H1 (cell line): Measurements from ENCODE around the gene RIN3. TPM values are rescaled to one million over a fixed set of nuclear protein-coding genes. Genes with fewer than 3 reads are reported as not detected.

ENCODE experiments used
- polyA plus RNA-seq, 7 experiments: library from polyadenylated mRNA; depleted of rRNA in 3 of 7; stranded (reverse) in 5 of 7; unstranded in 2 of 7; fragments of >200 nt in 5 of 7; fragments of 200-250 nt in 2 of 7; gene quantifications; 1 replicate in 5 of 7; 2 replicates in 1 of 7; 4 replicates in 1 of 7; pipeline versions ENCODE4 v1.2.1 to v1.2.3, GENCODE V29; 2011 to 2013; ENCODE audit warnings: missing spikeins in 2 of 7, mixed read lengths in 2 of 7
- total RNA-seq: library from RNA; stranded (reverse); fragmentation: NEBNext Ultra II Directional; extraction: Animal tissue kit (Norgen Biotek cat#: 25700); gene quantifications from 2 replicates; pipeline ENCODE4 v1.2.1, GENCODE V29; 2021
- TF ChIP-seq, protein P1 (sequence below), 3 experiments: IDR thresholded peaks; 1 replicate in 2 of 3; 2 replicates in 1 of 3; pipeline versions ENCODE4 v1.5.1 to v1.6.1; 2011; ENCODE audit warnings: low read length in 3 of 3, mild to moderate bottlenecking in 3 of 3, inconsistent platforms in 2 of 3, low read depth in 1 of 3, moderate library complexity in 1 of 3; ENCODE audit not compliant: insufficient read depth in 1 of 3; ENCODE audit errors: control extremely low read depth in 1 of 3

Gene RIN3
- total and polyA plus RNA-seq, 2 of the 8 experiments (the other 6 are each of a cell fraction or from before 2014, with no cell fraction given) = 0.59 to 1.5 TPM

- TF ChIP-seq, protein P1, sequence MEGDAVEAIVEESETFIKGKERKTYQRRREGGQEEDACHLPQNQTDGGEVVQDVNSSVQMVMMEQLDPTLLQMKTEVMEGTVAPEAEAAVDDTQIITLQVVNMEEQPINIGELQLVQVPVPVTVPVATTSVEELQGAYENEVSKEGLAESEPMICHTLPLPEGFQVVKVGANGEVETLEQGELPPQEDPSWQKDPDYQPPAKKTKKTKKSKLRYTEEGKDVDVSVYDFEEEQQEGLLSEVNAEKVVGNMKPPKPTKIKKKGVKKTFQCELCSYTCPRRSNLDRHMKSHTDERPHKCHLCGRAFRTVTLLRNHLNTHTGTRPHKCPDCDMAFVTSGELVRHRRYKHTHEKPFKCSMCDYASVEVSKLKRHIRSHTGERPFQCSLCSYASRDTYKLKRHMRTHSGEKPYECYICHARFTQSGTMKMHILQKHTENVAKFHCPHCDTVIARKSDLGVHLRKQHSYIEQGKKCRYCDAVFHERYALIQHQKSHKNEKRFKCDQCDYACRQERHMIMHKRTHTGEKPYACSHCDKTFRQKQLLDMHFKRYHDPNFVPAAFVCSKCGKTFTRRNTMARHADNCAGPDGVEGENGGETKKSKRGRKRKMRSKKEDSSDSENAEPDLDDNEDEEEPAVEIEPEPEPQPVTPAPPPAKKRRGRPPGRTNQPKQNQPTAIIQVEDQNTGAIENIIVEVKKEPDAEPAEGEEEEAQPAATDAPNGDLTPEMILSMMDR (IDR thresholded peaks at IDR 0.05; ENCODE audit: control extremely low read depth in 1 of 3, insufficient read depth in 1 of 3, low read depth in 1 of 3, low read length in 3 of 3) = no peak
Measured at GRCh38 chr14:92575748-92576303, 62.2 kb downstream of the RIN3 start (continued).
